Epidermal melanocyte (primary cell): ENCODE data around the gene AMPD3.

Source experiments
- DNase-seq: peaks from one replicate; pipeline ENCODE4 v3.0.0; 2011; ENCODE audit warnings: low spot score; ENCODE audit not compliant: insufficient read length

AMPD3 gene

GRCh38 chr11:10460611-10461275 lies 5.7 kb downstream of the AMPD3 start:
- DNase-seq = no peak

- no peak for DNase-seq
Observed at GRCh38 chr11:10461276-10461790, 6.3 kb downstream of the AMPD3 start.

DNA sequence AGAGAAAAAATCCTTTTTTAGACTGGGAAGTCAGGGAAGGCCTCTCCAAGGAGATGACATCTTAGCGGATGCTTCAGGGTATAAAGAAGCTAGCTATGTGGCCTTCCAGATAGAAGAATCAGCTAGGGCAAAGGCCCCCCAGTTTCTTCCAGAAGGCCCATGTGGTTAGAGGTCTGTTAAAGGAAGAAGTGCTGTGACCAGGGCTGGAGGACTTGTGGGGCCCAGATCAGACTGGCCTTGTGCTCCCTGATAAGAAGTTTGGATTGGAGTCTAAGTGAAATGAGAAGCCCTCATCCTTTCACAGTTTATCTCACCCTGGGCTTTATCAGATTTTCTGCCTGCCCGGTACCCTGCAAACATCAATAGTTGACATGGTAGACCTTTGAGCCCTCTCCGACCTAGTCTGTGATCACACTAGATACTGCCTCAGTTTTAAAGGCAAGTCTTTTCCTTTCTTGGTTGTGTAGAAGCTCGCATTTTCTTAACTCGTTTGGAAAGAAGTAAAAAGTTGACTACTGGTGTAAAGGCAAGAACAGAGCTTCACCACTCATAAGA lies 7.8 kb downstream of the AMPD3 start:
- no peak for DNase-seq

- DNase-seq = no peak
Observed at GRCh38 chr11:10473371-10473770, 18.3 kb downstream of the AMPD3 start.

DNA sequence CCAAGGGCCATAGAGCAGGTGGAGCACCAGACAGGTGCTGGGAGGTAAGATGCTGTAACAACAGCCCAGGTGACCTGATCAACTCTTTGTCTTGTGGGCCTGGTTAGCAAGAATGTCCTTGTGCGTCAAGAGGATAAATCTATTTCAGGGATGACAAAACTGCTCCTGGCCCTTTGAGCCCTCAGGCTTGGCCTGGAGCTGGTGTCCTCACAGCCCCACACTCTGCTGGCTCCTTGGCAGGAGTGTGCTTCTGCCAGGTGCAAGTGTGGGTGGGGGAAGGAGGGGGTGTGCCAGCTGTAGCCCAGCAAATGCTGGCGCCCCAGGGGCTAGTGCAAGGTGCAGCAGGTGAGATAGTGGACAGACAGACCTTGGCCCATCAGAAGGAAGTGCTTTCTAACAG lies 19.5 kb downstream of the AMPD3 start:
- DNase-seq = no peak

DNA sequence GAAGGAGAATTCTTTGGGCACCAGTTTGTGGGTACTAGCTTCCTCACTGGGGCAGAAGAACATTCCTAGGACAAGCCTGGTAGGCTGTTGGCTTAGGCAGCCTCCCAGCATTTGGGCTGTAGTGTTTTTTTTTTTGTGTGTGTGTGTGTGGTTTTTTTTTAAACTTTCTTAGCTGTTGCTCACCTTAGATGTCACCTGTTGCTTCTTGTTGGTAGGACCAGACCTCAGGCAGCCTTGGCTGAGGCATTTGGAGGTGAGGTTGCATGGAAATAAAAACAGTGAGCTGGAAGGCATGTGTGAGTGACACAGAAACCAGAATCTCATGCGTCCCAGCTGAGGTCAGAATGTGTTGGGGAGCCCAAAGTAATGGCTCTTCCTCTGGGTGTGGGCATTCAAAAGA lies 21.3 kb downstream of the AMPD3 start:
- DNase-seq = no peak

GRCh38 chr11:10476927-10477689 lies 22.0 kb downstream of the AMPD3 start:
- no peak for DNase-seq

DNA sequence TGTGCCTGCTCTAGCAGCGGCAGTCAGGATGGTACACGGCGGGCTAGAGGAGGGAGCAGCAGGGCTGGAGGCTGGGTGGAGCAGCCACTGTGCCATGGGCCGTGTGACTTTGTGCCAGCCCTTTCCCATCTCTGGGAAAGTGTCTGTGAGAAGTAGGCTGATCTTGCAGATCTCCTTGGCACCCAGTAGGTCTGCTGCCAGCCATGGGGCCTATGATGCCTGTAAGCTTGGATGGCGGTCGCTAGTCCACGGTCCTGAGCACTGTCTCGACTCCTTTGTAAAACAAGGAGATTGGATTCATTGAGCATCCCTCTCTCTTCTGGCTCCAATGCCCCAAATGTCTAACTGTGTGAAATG lies 22.6 kb downstream of the AMPD3 start:
- DNase-seq = no peak

DNA sequence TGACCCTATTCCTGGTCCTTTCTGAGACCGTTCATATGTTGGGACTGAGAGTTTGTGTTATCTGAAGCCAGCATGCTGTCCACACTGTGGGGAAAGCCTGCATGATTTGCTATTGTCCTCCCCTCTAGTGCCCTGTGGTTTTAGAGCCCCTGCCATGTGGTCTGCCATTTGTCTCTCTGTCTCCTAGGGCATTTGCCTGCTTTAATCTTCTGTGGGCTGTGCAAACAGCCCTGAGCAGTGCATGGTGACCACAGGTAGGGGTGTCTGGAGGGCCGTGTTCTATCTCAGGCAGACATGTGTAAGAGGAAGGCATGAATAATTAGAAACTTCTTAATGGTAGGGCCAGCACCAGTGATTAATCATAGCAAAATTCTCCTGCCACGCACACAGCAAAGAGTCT lies 23.0 kb downstream of the AMPD3 start:
- DNase-seq = no peak

DNA sequence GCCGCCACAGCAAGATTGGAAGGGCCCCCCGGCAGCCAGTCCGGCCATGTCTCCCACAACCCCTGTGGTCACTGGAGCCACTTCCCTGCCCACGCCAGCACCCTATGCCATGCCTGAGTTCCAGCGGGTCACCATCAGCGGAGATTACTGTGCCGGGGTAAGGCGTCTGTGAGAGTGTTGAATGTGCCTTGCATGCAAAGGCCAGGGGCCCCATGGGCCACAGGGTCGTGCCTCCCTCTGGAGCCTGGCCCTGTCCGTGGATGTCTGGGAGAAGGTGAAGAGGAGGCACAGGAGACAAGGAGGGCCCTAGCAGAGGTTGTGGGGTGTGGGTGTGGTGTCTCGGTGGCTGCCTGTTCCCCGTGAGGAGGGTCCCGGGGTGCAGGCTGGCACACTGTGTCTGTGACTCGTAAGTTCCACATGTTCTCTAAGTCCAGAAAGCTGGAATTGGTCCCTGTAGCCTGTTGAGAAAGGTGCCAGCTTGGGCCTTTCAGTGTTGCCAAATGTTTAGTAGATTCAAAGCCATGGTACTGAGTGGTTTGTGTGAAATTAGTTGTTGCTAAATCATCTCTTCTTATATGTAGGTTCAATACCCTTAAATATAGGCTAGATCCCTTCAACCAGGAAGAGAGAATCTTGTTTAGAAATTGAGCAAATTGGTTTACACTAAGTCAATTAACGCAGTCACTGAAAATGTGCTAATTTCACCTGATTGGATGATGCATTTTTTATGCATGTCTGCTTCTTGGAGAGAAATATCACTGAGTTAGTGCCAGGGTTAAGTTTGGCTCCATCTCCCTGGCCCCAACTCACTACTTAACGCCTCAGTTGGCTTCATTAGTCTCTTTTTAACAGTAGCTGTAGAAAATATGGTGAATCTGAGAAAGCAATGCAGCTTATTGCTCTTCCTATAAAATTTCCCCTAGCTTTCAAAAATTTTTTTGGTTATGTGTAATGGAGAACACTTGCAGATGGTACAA lies 23.8 kb downstream of the AMPD3 start:
- no peak for DNase-seq

GRCh38 chr11:10480026-10480425 lies 25.0 kb downstream of the AMPD3 start:
- no peak for DNase-seq

GRCh38 chr11:10480760-10481159 lies 25.7 kb downstream of the AMPD3 start:
- DNase-seq = no peak

DNA sequence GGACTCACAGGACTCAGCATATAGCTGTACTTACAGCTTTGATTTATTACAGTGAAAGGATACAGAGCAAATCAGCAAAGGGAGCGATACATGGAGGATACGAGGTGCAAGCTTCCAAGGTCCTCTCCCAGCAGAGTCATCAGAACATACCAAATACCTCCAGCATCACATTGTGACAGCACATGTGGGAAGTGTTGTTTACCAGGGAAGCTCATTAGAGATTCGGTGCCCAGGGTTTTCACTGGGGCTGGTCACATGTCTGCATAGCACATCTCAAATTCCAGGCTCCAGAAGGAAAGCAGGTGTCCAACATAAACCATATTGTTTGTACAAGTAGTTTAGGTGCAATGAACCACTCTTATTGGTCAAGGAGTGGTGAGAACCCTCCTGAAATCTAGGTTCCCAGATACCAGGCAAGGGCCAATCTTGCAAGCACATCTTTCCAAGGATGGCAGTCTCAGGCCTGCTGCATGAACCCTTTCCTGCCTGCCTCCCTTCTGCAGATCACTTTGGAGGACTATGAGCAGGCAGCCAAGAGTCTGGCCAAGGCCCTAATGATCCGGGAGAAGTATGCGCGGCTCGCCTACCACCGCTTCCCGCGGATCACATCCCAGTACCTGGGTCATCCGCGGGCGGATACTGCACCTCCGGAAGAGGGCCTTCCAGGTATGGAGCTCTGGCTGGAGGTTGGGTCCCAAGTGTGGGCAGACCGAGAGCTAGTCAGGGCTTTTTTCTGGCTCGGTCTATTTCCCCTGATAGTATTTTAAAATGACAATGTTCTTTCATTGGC lies 26.7 kb downstream of the AMPD3 start:
- DNase-seq = no peak

DNA sequence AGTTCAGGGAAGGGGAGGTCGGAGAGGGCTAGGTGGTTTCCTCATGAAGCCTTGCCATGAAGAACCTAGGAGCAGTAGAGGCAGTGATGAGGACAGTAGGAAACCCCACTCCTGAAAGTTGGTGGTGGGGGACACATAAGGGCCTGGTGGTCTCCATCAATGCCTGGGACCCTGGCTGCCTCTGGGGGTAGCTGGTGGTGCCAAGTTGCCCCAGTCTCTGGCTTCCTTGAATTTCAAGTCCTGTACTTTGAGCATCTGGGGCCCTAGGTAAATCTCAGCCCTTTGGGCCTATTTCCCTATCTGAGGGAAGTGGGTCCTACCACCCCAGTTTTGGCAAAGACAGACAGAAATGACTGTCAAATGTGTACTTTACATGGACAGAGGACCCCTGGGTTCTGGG lies 28.1 kb downstream of the AMPD3 start:
- DNase-seq = no peak

DNA sequence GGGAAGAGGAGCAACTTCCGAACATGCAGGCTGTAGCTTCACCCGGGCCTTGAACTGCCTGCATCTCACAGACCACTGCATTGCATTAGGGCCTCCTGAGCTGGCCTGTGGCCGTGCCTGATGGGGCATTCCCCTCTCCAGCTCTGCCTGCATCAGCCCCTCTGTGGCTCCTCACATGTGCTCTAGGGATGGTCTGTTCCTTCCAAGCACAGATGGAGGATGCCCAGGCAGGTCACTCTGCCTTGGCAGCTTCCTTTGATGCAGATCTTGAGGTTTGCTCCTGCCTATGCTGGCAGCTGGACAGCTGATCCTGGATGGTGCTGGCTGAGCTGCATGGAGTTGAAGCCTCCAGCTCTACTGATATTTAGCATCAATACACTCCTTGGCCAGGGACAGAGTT lies 28.5 kb downstream of the AMPD3 start:
- DNase-seq = no peak

DNA sequence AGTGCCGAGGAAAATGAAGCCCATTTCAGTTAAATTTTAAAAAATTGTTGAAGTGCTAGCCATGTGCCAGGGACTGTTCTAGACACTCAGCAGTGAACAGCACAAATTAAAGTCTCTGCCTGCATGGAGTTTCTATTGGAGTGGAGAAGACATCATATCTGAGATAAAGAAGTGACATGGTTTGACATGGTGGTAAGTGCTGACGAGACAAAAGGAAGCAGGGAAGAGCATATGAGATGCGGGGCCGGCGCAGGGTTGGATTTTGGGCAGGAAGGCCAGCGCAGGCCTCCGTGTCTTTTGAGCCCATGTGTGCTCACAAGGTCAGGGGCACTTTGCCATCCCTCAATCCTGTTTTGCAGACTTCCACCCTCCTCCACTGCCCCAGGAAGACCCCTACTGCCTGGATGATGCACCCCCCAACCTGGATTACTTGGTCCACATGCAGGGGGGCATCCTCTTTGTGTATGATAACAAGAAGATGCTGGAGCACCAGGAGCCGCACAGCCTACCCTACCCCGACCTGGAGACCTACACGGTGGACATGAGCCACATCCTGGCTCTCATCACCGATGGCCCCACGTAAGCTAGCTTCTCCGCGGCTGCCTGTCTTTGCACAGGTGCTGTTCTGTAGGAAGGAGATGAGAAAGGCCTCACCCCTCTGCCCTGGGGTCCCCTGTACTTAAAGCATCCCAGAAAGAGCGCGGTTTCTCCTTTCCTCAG lies 29.6 kb downstream of the AMPD3 start:
- no peak for DNase-seq

- no peak for DNase-seq
Observed at GRCh38 chr11:10485646-10486045, 30.6 kb downstream of the AMPD3 start.

GRCh38 chr11:10486161-10486840 lies 31.2 kb downstream of the AMPD3 start:
- no peak for DNase-seq

GRCh38 chr11:10487002-10487647 lies 32.1 kb downstream of the AMPD3 start:
- DNase-seq = no peak
